HPDE6-E6E7 (cell line): ENCODE measurements around the gene ZNF716.
"Not testable (repeated sequence)": the region's sequence is repeated elsewhere in the genome, so short reads cannot be mapped to it uniquely, and the experiment has no call there.

ENCODE experiments used
- DNase-seq: peaks from one replicate; pipeline ENCODE4 v3.0.0; 2011; ENCODE audit warnings: missing footprints; ENCODE audit errors: extremely low spot score

ZNF716 gene

GRCh38 chr7:57425969-57426628 is 23.9 kb upstream of the ZNF716 start:
- DNase-seq, result no peak

GRCh38 chr7:57426629-57427003 is 23.4 kb upstream of the ZNF716 start:
- no peak for DNase-seq

- DNase-seq, result no peak
Observed at GRCh38 chr7:57427146-57427545, 22.8 kb upstream of the ZNF716 start.

GRCh38 chr7:57427594-57427993 is 22.4 kb upstream of the ZNF716 start:
- no peak for DNase-seq

GRCh38 chr7:57432583-57432982 is 17.4 kb upstream of the ZNF716 start:
- no peak for DNase-seq

- no peak for DNase-seq
Observed at GRCh38 chr7:57437581-57437980, 12.4 kb upstream of the ZNF716 start.

- DNase-seq, result no peak
Observed at GRCh38 chr7:57438244-57438643, 11.7 kb upstream of the ZNF716 start.

GRCh38 chr7:57443567-57443966 is 6.4 kb upstream of the ZNF716 start:
- no peak for DNase-seq

GRCh38 chr7:57469186-57469828 is 19.3 kb downstream of the ZNF716 start:
- not testable (repeated sequence) for DNase-seq

GRCh38 chr7:57480304-57480703 is 30.3 kb downstream of the ZNF716 start:
- DNase-seq, result not testable (repeated sequence)

GRCh38 chr7:57485022-57485421 is 35.0 kb downstream of the ZNF716 start:
- not testable (repeated sequence) for DNase-seq

GRCh38 chr7:57487957-57488356 is 38.0 kb downstream of the ZNF716 start:
- DNase-seq, result no peak

- DNase-seq, result not testable (repeated sequence)
Observed at GRCh38 chr7:57495111-57495510, 45.1 kb downstream of the ZNF716 start.

- DNase-seq, result no peak
Observed at GRCh38 chr7:57496395-57496794, 46.4 kb downstream of the ZNF716 start.

- no peak for DNase-seq
Observed at GRCh38 chr7:57505176-57505575, 55.2 kb downstream of the ZNF716 start.
